Measurements from ENCODE around the gene MSI2. TPM values are rescaled to one million over a fixed set of nuclear protein-coding genes. Genes with fewer than 3 reads are reported as not detected.
A peak's percentile ranks its signal among the peaks of the same experiment; 100 is the strongest.

The MSI2 gene
- polyA plus RNA-seq (2013, experiment 1 of 2): 29.1 TPM
- polyA plus RNA-seq (2013, experiment 2 of 2): 29.8 TPM

GRCh38 chr17:57255776-57256681 lies at the start of gene MSI2:
Gene MSI2, plus strand, starts transcription at chr17:57256523. Its CDS starts 220 bp downstream, at chr17:57256743.
- Histone ChIP-seq H3K4me1 (ENCODE audit: control insufficient read depth, low read depth, low read length) (peaks cover 2% of the 10 kb centered on the region), H2BK120ac (ENCODE audit: low read depth, low read length) (peak within 1 kb of the TSS; percentile 91), H4K8ac (ENCODE audit: low read depth, low read length) (peak within 1 kb of the TSS; percentile 95), H3K9ac (ENCODE audit: low read length) (peak within 1 kb of the TSS; percentile 76), H3K79me2 (ENCODE audit: control insufficient read depth, insufficient read depth, low read length) (no peaks in the 10 kb centered on the region), H2AK5ac (ENCODE audit: low read length) (no peak within 1 kb of the TSS), H3K56ac (ENCODE audit: low read length) (peak within 1 kb of the TSS; percentile 82), H3K4me3 (ENCODE audit: low read length) (peak within 1 kb of the TSS; percentile 47), H3K4me2 (ENCODE audit: low read length) (peak within 1 kb of the TSS; percentile 56), H3K4ac (ENCODE audit: low read depth, low read length) (peak within 1 kb of the TSS; percentile 88), H3K18ac (ENCODE audit: low read length) (peak within 1 kb of the TSS; percentile 100), H4K5ac (ENCODE audit: low read length) (no peak within 1 kb of the TSS), H2BK5ac (ENCODE audit: low read length) (no peak within 1 kb of the TSS), H2BK15ac (replicated peaks; ENCODE audit: low read depth) (peak within 1 kb of the TSS; percentile 99), H3K23ac (ENCODE audit: low read length) (peak within 1 kb of the TSS; percentile 48), H3K27ac (ENCODE audit: low read depth, low read length) (no peak within 1 kb of the TSS), H3K27me3 (ENCODE audit: insufficient read depth, low read length, poor library complexity) (no peaks in the 10 kb centered on the region), H3K79me1 (ENCODE audit: low read length) (peaks cover 3% of the 10 kb centered on the region), H3K36me3 (ENCODE audit: control insufficient read depth, insufficient read depth, low read length) (no peaks in the 10 kb centered on the region)
- peak; percentile 90 for DNase-seq
- WGBS (ENCODE audit: extremely low coverage, insufficient coverage, low lambda C conversion rate): no CpG with 5 or more reads among the region's 88 CpGs

- Histone ChIP-seq H3K27me3 (ENCODE audit: insufficient read depth, low read length, poor library complexity) (no peaks in the 10 kb centered on the region), H3K4me2 (ENCODE audit: low read length) (no peak overlapping the region), H4K5ac (ENCODE audit: low read length) (no peak overlapping the region), H3K36me3 (ENCODE audit: control insufficient read depth, insufficient read depth, low read length) (no peaks in the 10 kb centered on the region), H3K4ac (ENCODE audit: low read depth, low read length) (no peak overlapping the region), H3K9ac (ENCODE audit: low read length) (no peak overlapping the region), H2BK15ac (replicated peaks; ENCODE audit: low read depth) (no peak overlapping the region), H2AK5ac (ENCODE audit: low read length) (no peak overlapping the region), H3K4me3 (ENCODE audit: low read length) (no peak overlapping the region), H3K23ac (ENCODE audit: low read length) (no peak overlapping the region), H3K79me1 (ENCODE audit: low read length) (no peaks in the 10 kb centered on the region), H3K56ac (ENCODE audit: low read length) (no peak overlapping the region), H3K27ac (ENCODE audit: low read depth, low read length) (no peak overlapping the region), H3K4me1 (ENCODE audit: control insufficient read depth, low read depth, low read length) (peaks cover 2% of the 10 kb centered on the region), H3K18ac (ENCODE audit: low read length) (no peak overlapping the region), H4K8ac (ENCODE audit: low read depth, low read length) (no peak overlapping the region), H2BK120ac (ENCODE audit: low read depth, low read length) (no peak overlapping the region), H3K79me2 (ENCODE audit: control insufficient read depth, insufficient read depth, low read length) (no peaks in the 10 kb centered on the region), H2BK5ac (ENCODE audit: low read length) (no peak overlapping the region)
- no peak for DNase-seq
- WGBS (ENCODE audit: extremely low coverage, insufficient coverage, low lambda C conversion rate): no CpG with 5 or more reads among the region's 1 CpG
These were observed 49.4 kb upstream of the MSI2 start for GRCh38 chr17:57206928-57207327.

GRCh38 chr17:57207396-57207795 lies 48.9 kb upstream of the MSI2 start:
- peaks cover 2% of the 10 kb centered on the region for H3K4me1 ChIP-seq (ENCODE audit: control insufficient read depth, low read depth, low read length)
- no peak overlapping the region for H3K56ac ChIP-seq (ENCODE audit: low read length)
- H2BK5ac ChIP-seq (ENCODE audit: low read length): no peak overlapping the region
- no peak for DNase-seq
- H2BK120ac ChIP-seq (ENCODE audit: low read depth, low read length): no peak overlapping the region
- H3K27ac ChIP-seq (ENCODE audit: low read depth, low read length): no peak overlapping the region
- H3K79me1 ChIP-seq (ENCODE audit: low read length): no peaks in the 10 kb centered on the region
- no peak overlapping the region for H2BK15ac ChIP-seq (replicated peaks; ENCODE audit: low read depth)
- no peak overlapping the region for H3K4ac ChIP-seq (ENCODE audit: low read depth, low read length)
- no peak overlapping the region for H3K18ac ChIP-seq (ENCODE audit: low read length)
- H2AK5ac ChIP-seq (ENCODE audit: low read length): no peak overlapping the region
- no CpG with 5 or more reads among the region's 2 CpGs for WGBS (ENCODE audit: extremely low coverage, insufficient coverage, low lambda C conversion rate)
- H4K5ac ChIP-seq (ENCODE audit: low read length): no peak overlapping the region
- no peak overlapping the region for H3K23ac ChIP-seq (ENCODE audit: low read length)
- no peak overlapping the region for H3K4me3 ChIP-seq (ENCODE audit: low read length)
- H3K36me3 ChIP-seq (ENCODE audit: control insufficient read depth, insufficient read depth, low read length): no peaks in the 10 kb centered on the region
- H3K27me3 ChIP-seq (ENCODE audit: insufficient read depth, low read length, poor library complexity): no peaks in the 10 kb centered on the region
- H4K8ac ChIP-seq (ENCODE audit: low read depth, low read length): no peak overlapping the region
- no peak overlapping the region for H3K4me2 ChIP-seq (ENCODE audit: low read length)
- H3K9ac ChIP-seq (ENCODE audit: low read length): no peak overlapping the region
- no peaks in the 10 kb centered on the region for H3K79me2 ChIP-seq (ENCODE audit: control insufficient read depth, insufficient read depth, low read length)

- DNase-seq: no peak
- Histone ChIP-seq H3K4ac (ENCODE audit: low read depth, low read length) (no peak overlapping the region), H3K4me2 (ENCODE audit: low read length) (no peak overlapping the region), H3K23ac (ENCODE audit: low read length) (no peak overlapping the region), H3K4me1 (ENCODE audit: control insufficient read depth, low read depth, low read length) (peaks cover 2% of the 10 kb centered on the region), H3K79me2 (ENCODE audit: control insufficient read depth, insufficient read depth, low read length) (no peaks in the 10 kb centered on the region), H3K18ac (ENCODE audit: low read length) (no peak overlapping the region), H2BK5ac (ENCODE audit: low read length) (no peak overlapping the region), H3K9ac (ENCODE audit: low read length) (no peak overlapping the region), H3K56ac (ENCODE audit: low read length) (no peak overlapping the region), H4K8ac (ENCODE audit: low read depth, low read length) (no peak overlapping the region), H3K4me3 (ENCODE audit: low read length) (no peak overlapping the region), H2BK15ac (replicated peaks; ENCODE audit: low read depth) (no peak overlapping the region), H2AK5ac (ENCODE audit: low read length) (no peak overlapping the region), H2BK120ac (ENCODE audit: low read depth, low read length) (no peak overlapping the region), H3K36me3 (ENCODE audit: control insufficient read depth, insufficient read depth, low read length) (no peaks in the 10 kb centered on the region), H3K27ac (ENCODE audit: low read depth, low read length) (no peak overlapping the region), H3K27me3 (ENCODE audit: insufficient read depth, low read length, poor library complexity) (no peaks in the 10 kb centered on the region), H3K79me1 (ENCODE audit: low read length) (no peaks in the 10 kb centered on the region), H4K5ac (ENCODE audit: low read length) (no peak overlapping the region)
These were observed 46.1 kb upstream of the MSI2 start for GRCh38 chr17:57210224-57210553.

DNA sequence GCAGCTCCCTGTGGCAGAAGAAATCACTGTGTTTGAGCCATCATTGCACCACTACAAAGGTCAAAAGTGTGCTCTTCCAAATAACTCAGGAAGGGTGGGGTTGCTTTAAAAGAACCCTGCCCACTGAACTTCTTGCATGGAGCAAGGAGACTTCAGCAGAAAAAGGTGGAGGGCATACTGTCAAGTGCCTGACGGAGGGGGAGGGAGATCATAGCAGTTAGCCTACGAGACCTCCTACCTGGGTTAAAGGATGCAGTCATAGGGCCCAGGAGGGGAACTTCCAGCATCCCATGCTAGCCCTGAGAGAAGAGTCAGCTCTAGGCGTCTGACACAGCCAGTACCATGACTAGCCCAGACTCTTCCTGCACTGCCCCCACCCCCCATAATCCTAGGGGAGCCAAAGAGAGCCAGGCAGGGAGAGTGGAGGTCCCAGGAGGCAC lies 45.3 kb upstream of the MSI2 start:
- H3K79me2 ChIP-seq (ENCODE audit: control insufficient read depth, insufficient read depth, low read length): no peaks in the 10 kb centered on the region
- H2BK120ac ChIP-seq (ENCODE audit: low read depth, low read length): no peak overlapping the region
- no CpG with 5 or more reads among the region's 3 CpGs for whole genome bisulfite sequencing (ENCODE audit: extremely low coverage, insufficient coverage, low lambda C conversion rate)
- H3K27me3 ChIP-seq (ENCODE audit: insufficient read depth, low read length, poor library complexity): no peaks in the 10 kb centered on the region
- no peak overlapping the region for H2BK5ac ChIP-seq (ENCODE audit: low read length)
- no peak overlapping the region for H4K5ac ChIP-seq (ENCODE audit: low read length)
- no peaks in the 10 kb centered on the region for H3K79me1 ChIP-seq (ENCODE audit: low read length)
- H3K18ac ChIP-seq (ENCODE audit: low read length): no peak overlapping the region
- H3K9ac ChIP-seq (ENCODE audit: low read length): no peak overlapping the region
- no peak overlapping the region for H3K4me2 ChIP-seq (ENCODE audit: low read length)
- no peak overlapping the region for H3K56ac ChIP-seq (ENCODE audit: low read length)
- no peaks in the 10 kb centered on the region for H3K36me3 ChIP-seq (ENCODE audit: control insufficient read depth, insufficient read depth, low read length)
- H3K27ac ChIP-seq (ENCODE audit: low read depth, low read length): no peak overlapping the region
- H2AK5ac ChIP-seq (ENCODE audit: low read length): no peak overlapping the region
- no peak overlapping the region for H3K4ac ChIP-seq (ENCODE audit: low read depth, low read length)
- H3K4me3 ChIP-seq (ENCODE audit: low read length): no peak overlapping the region
- peaks cover 2% of the 10 kb centered on the region for H3K4me1 ChIP-seq (ENCODE audit: control insufficient read depth, low read depth, low read length)
- H2BK15ac ChIP-seq (replicated peaks; ENCODE audit: low read depth): no peak overlapping the region
- no peak overlapping the region for H3K23ac ChIP-seq (ENCODE audit: low read length)
- DNase-seq: peak; percentile 8
- H4K8ac ChIP-seq (ENCODE audit: low read depth, low read length): no peak overlapping the region
